Ishikawa (cell line): ENCODE results near the gene POU3F2.

Experiments used
- CEBPB ChIP-seq: IDR thresholded peaks from 2 replicates; pipeline ENCODE4 v1.6.1; 2012
- CREB1 ChIP-seq: IDR thresholded peaks from 2 replicates; pipeline ENCODE4 v1.6.1; 2012; ENCODE audit warnings: low read depth
- EGR1 ChIP-seq: IDR thresholded peaks from 2 replicates; pipeline ENCODE4 v1.6.1; 2012
- EP300 ChIP-seq: IDR thresholded peaks from 2 replicates; pipeline ENCODE4 v1.6.1; 2012; ENCODE audit warnings: borderline replicate concordance
- FOXM1 ChIP-seq: IDR thresholded peaks from 2 replicates; pipeline ENCODE4 v1.6.1; 2012; ENCODE audit warnings: low read depth, borderline replicate concordance
- NFIC ChIP-seq: IDR thresholded peaks from 2 replicates; pipeline ENCODE4 v1.6.1; 2012
- RAD21 ChIP-seq: IDR thresholded peaks from 2 replicates; pipeline ENCODE4 v1.6.1; 2012; ENCODE audit warnings: low read depth
- TAF1 ChIP-seq: IDR thresholded peaks from 2 replicates; pipeline ENCODE4 v1.6.1; 2012; ENCODE audit warnings: low read depth, mild to moderate bottlenecking
- TCF12 ChIP-seq: IDR thresholded peaks from 2 replicates; pipeline ENCODE4 v1.6.1; 2012; ENCODE audit warnings: low read depth
- TEAD4 ChIP-seq: IDR thresholded peaks from 2 replicates; pipeline ENCODE4 v1.6.1; 2012
- YY1 ChIP-seq: IDR thresholded peaks from 2 replicates; pipeline ENCODE4 v1.6.1; 2012; ENCODE audit warnings: low read depth
- ZBTB7A ChIP-seq: IDR thresholded peaks from 2 replicates; pipeline ENCODE4 v1.6.1; 2012; ENCODE audit warnings: low read depth
- TF ChIP-seq, protein P1 (sequence below): IDR thresholded peaks from 2 replicates; pipeline ENCODE4 v1.6.1; 2012
- TF ChIP-seq, protein P2 (sequence below): IDR thresholded peaks from 2 replicates; pipeline ENCODE4 v1.6.1; 2012
- TF ChIP-seq, protein P3 (sequence below): IDR thresholded peaks from 2 replicates; pipeline ENCODE4 v1.6.1; 2012; ENCODE audit warnings: low read depth, mild to moderate bottlenecking

The POU3F2 gene

DNA sequence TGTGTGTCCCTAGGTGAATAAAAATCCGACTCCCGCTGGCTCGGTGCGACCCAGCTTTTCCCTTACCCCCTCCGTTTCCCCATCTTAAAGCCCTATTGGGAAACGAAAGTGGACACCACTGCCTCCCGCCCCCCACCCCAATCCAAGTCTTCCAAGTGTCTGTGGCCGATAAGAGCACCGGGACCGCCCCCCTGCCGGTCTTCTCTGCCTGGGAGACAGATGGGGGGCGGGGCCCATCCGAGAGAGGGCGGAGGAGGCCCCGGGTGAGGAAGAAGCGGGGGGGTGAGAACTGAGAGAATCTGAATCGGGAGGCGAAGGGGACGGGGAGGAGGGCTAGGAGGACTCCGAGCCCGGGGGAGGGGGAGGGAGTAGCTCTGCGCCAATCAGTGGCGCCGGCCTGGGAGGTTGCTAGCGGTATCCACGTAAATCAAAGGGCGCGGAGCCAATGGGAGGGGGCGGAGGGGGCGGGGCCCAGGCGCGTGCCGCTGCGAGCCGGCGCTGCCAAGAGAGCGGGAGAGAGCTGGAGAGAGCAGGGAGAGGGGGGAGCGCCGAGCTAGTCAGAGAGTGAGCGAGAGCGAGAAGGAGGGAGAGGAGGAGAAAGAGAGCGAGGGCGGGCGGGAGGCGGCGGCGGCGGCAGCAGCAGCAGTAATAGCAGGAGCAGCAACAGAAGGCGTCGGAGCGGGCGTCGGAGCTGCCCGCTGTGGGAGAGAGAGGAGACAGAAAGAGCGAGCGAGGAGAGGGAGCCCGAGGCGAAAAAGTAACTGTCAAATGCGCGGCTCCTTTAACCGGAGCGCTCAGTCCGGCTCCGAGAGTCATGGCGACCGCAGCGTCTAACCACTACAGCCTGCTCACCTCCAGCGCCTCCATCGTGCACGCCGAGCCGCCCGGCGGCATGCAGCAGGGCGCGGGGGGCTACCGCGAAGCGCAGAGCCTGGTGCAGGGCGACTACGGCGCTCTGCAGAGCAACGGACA is at the start of gene POU3F2:
POU3F2 (plus strand) TSS at position 515 of the 972 bp plus-strand sequence; CDS start at position 815, 300 bp downstream.
- TF ChIP-seq NFIC (peak; percentile 35; the same call in 1 of the 2 replicates), ZBTB7A (no peak), EP300 (no peak), YY1 (no peak; the same call in 1 of the 2 replicates), EGR1 (peak; percentile 40; the same call in 1 of the 2 replicates), FOXM1 (peak; percentile 10; the same call in 1 of the 2 replicates), TEAD4 (no peak)
- TF ChIP-seq, protein P1, sequence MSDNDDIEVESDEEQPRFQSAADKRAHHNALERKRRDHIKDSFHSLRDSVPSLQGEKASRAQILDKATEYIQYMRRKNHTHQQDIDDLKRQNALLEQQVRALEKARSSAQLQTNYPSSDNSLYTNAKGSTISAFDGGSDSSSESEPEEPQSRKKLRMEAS = peak; percentile 49

DNA sequence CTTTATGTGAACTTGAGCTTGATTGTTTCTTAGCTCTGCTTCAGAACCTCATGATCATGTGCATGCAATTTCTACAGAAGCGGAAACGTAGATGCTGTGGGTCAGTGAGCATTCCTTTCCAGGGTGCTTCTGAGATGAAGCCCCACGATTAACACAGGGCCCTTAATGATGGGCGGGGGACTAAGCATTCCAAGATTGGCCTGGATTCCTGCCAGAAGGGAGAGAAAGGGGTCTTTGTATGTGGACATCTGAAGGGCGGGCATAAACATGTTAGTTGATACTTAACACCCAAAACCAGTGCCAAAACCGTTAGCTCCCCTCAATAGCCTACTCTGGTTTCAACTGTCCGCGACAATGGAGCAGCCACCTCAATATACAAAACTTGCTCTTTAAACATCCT is 46.9 kb upstream of the POU3F2 start:
- TF ChIP-seq, protein P1 = no peak
- TF ChIP-seq TCF12 (no peak), NFIC (no peak), CEBPB (no peak), RAD21 (no peak), CREB1 (no peak), TEAD4 (no peak), ZBTB7A (no peak), EP300 (no peak), FOXM1 (no peak)
- TF ChIP-seq, protein P2, sequence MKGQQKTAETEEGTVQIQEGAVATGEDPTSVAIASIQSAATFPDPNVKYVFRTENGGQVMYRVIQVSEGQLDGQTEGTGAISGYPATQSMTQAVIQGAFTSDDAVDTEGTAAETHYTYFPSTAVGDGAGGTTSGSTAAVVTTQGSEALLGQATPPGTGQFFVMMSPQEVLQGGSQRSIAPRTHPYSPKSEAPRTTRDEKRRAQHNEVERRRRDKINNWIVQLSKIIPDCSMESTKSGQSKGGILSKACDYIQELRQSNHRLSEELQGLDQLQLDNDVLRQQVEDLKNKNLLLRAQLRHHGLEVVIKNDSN = no peak
- TF ChIP-seq, protein P3, sequence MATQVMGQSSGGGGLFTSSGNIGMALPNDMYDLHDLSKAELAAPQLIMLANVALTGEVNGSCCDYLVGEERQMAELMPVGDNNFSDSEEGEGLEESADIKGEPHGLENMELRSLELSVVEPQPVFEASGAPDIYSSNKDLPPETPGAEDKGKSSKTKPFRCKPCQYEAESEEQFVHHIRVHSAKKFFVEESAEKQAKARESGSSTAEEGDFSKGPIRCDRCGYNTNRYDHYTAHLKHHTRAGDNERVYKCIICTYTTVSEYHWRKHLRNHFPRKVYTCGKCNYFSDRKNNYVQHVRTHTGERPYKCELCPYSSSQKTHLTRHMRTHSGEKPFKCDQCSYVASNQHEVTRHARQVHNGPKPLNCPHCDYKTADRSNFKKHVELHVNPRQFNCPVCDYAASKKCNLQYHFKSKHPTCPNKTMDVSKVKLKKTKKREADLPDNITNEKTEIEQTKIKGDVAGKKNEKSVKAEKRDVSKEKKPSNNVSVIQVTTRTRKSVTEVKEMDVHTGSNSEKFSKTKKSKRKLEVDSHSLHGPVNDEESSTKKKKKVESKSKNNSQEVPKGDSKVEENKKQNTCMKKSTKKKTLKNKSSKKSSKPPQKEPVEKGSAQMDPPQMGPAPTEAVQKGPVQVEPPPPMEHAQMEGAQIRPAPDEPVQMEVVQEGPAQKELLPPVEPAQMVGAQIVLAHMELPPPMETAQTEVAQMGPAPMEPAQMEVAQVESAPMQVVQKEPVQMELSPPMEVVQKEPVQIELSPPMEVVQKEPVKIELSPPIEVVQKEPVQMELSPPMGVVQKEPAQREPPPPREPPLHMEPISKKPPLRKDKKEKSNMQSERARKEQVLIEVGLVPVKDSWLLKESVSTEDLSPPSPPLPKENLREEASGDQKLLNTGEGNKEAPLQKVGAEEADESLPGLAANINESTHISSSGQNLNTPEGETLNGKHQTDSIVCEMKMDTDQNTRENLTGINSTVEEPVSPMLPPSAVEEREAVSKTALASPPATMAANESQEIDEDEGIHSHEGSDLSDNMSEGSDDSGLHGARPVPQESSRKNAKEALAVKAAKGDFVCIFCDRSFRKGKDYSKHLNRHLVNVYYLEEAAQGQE = no peak

DNA sequence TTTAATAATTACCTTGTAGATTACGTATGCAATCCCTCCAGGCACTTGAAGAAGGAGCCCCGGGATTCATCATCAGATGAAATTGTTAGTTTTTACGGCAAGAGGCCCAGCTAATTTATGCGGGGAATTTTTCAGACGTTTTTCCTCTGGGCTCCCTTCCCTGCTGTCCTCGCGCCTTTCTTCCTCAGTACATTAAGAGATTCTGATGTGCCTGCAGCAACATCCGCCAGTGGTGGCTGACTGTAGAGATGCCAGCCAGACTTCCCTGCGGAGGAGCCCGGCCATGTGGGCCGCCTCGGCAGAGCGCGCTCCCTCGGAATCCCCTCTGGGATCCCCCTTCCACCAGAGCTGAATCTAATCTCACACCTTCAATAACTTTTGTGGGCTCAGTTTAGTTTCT is 46.4 kb upstream of the POU3F2 start:
- TF ChIP-seq NFIC (no peak), ZBTB7A (no peak), EP300 (no peak), CEBPB (no peak), CREB1 (no peak), RAD21 (no peak), FOXM1 (no peak), EGR1 (no peak)
- TF ChIP-seq, protein P1 = no peak
- TF ChIP-seq, protein P2 = no peak
- TF ChIP-seq, protein P3 = no peak

DNA sequence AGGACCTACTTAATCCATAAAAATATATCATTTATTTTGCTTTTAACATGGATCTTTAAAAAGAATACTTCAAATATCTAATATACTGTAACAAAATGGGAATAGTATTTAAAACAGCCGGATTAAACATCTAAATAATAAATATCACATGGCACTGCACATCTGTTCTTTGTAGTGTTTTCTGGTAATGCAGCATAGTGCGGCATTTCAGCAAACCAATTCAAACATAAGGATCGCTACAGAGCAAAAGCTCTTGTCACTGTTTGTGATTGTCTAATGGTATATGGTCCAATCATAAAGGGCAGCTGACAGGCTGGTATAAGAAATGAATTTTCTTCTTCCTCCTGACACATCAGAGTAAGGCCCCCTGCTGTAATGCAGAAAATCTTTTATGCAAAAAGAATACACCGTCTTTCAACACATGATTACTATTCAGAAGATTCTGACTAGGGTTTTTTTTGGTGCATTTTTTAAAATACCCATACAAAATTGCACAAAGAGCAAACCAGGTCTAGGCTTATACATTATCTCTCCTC is 40.0 kb upstream of the POU3F2 start:
- TF ChIP-seq CEBPB (no peak), EGR1 (no peak), TCF12 (no peak), FOXM1 (no peak), EP300 (no peak), TAF1 (no peak), TEAD4 (no peak), CREB1 (no peak), YY1 (no peak), RAD21 (no peak), NFIC (no peak), ZBTB7A (no peak)
- TF ChIP-seq, protein P3 = no peak
- TF ChIP-seq, protein P2 = no peak
- TF ChIP-seq, protein P1 = no peak
